Transverse colon (tissue), 4 donors: ENCODE results near the gene MAGI2. TPM values are rescaled to one million over a fixed set of nuclear protein-coding genes. Genes with fewer than 3 reads are reported as not detected.
"Not testable (repeated sequence)": the region's sequence is repeated elsewhere in the genome, so short reads cannot be mapped to it uniquely, and the experiment has no call there.

Experiments used
- DNase-seq: peaks from one replicate; pipeline ENCODE4 v3.0.0-alpha.2; 2019
- H3K27ac ChIP-seq, 4 donors: fragments of 200-600 bp; sonication (generic); 2 replicates each; pipeline ENCODE4 v1.5.1; 2016 to 2018; ENCODE audit warnings: inconsistent platforms in 4 of 4
- H3K27me3 ChIP-seq: fragments of 200-600 bp; sonication (generic); 2 replicates; pipeline ENCODE4 v1.5.1; 2017; ENCODE audit warnings: inconsistent platforms
- H3K36me3 ChIP-seq, 4 donors: fragments of 200-600 bp; sonication (generic); 2 replicates each; pipeline ENCODE4 v1.5.1; 2017 to 2019; ENCODE audit warnings: inconsistent platforms in 4 of 4
- H3K4me1 ChIP-seq, 4 donors: fragments of 200-600 bp; sonication (generic); 2 replicates each; pipeline ENCODE4 v1.5.1; 2017 to 2020; ENCODE audit warnings: inconsistent platforms in 4 of 4
- H3K4me3 ChIP-seq, 4 donors: fragments of 200-600 bp; sonication (generic); 1 replicate in 1 of 4; 2 replicates in 3 of 4; pipeline versions ENCODE4 v1.5.1 to v1.6.1; 2017 to 2019; ENCODE audit warnings: inconsistent platforms in 4 of 4
- H3K9me3 ChIP-seq, 2 donors: fragments of 200-600 bp; sonication (generic); 2 replicates each; pipeline ENCODE4 v1.5.1; 2017 to 2019; ENCODE audit warnings: inconsistent platforms in 2 of 2
- EP300 ChIP-seq: sonication (generic); formaldehyde crosslinking; IDR thresholded peaks from one replicate; pipeline ENCODE4 v1.6.1; 2017; ENCODE audit warnings: antibody characterized with exemption, low read depth
- POLR2A ChIP-seq: fragments of 450-650 bp; IDR thresholded peaks from one replicate; pipeline ENCODE4 v1.6.1; 2016; ENCODE audit warnings: antibody characterized with exemption, mild to moderate bottlenecking, moderate library complexity
- POLR2AphosphoS5 ChIP-seq, 3 donors: sonication (generic); formaldehyde crosslinking; IDR thresholded peaks; one replicate each; pipeline ENCODE4 v1.6.1; 2016; ENCODE audit warnings: antibody characterized with exemption in 3 of 3
- WGBS, 2 donors: methylation state at CpG; one replicate each; pipeline ENCODE4 v1.1.5; 2018; ENCODE audit warnings: low coverage in 1 of 2; 5-methylcytosine and 5-hydroxymethylcytosine counted together
- in situ Hi-C, 4 donors: fragments of 200-750 bp; cut with MboI; loops; one replicate each; pipeline versions ENCODE4 v1.15.0 to v1.15.1; 2017; ENCODE audit warnings: low sequenced_read_pairs in 3 of 4, low pct_ligation_motif_present in 1 of 4, low pct_unique_long_range_greater_than_20kb in 1 of 4
- intact Hi-C: fragments of 100-400 bp; cut with DNase I; formaldehyde crosslinking; loops from one replicate; pipeline ENCODE4 v1.15.1; 2023; ENCODE audit warnings: low total_unique reads
- total RNA-seq, 4 donors: library from RNA; depleted of rRNA; stranded (reverse); fragments of >200 nt; gene quantifications; one replicate each; pipeline ENCODE4 v1.1.0, GENCODE V29; 2016
- TF ChIP-seq, protein P1 (sequence below), 5 experiments: fragments of 200-600 bp in 3 of 5; fragments of 450-650 bp in 2 of 5; sonication (generic) in 3 of 5; IDR thresholded peaks; 1 replicate in 2 of 5; 2 replicates in 3 of 5; pipeline ENCODE4 v1.5.1; 2016 to 2017; ENCODE audit warnings: antibody characterized with exemption in 5 of 5, inconsistent platforms in 3 of 5, mild to moderate bottlenecking in 2 of 5, moderate library complexity in 1 of 5

Gene MAGI2
- total RNA-seq, 4 donors from 2014 or later: 1.6 to 9.7 (median 4.1) TPM

DNA sequence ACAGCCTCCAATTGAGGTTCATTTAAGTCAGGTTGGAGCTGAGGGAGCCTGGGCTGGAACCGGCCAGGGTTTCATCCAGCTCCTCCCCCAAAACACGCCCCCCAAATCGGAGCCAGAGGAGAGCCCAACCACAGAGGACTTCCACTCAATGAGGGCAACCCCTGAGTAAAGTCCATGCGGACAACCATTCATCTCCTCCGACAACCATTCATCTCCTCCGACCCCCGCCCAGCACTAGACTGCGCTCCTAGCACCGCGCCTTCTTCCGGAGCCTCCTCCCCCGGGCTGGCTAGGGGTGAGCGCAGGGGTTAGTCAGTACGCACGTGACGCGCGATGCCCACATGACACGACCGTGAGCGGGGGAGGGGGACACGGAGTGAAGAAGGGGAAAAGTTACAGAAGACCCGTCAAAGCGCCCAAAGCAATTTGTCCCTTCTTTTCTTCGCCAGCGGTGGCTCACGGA is 1.4 kb downstream of the MAGI2 start:
- intact Hi-C loops (no loop called here), in situ Hi-C loops (no loop called here)
- H3K4me1 ChIP-seq: peaks cover 0 to 20% (median 0%) of the 10 kb centered on the region in 4 donors
- TF ChIP-seq, protein P1, sequence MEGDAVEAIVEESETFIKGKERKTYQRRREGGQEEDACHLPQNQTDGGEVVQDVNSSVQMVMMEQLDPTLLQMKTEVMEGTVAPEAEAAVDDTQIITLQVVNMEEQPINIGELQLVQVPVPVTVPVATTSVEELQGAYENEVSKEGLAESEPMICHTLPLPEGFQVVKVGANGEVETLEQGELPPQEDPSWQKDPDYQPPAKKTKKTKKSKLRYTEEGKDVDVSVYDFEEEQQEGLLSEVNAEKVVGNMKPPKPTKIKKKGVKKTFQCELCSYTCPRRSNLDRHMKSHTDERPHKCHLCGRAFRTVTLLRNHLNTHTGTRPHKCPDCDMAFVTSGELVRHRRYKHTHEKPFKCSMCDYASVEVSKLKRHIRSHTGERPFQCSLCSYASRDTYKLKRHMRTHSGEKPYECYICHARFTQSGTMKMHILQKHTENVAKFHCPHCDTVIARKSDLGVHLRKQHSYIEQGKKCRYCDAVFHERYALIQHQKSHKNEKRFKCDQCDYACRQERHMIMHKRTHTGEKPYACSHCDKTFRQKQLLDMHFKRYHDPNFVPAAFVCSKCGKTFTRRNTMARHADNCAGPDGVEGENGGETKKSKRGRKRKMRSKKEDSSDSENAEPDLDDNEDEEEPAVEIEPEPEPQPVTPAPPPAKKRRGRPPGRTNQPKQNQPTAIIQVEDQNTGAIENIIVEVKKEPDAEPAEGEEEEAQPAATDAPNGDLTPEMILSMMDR (IDR thresholded peaks at IDR 0.05): no peak
- TF ChIP-seq POLR2AphosphoS5 (IDR thresholded peaks at IDR 0.05) (peak; percentile 51 to 84 (median 72)), POLR2A (peak; percentile 38), EP300 (no peak)
- no peaks in the 10 kb centered on the region for H3K36me3 ChIP-seq
- peak overlapping the region; percentile 87 to 93 (median 88) for H3K27ac ChIP-seq
- 11% methylated on average over 27 of the region's 27 CpGs; no CpG with 5 or more reads in 1 of the 2 donors for WGBS, 2 donors
- no peaks in the 10 kb centered on the region for H3K9me3 ChIP-seq
- peaks cover 36% of the 10 kb centered on the region for H3K27me3 ChIP-seq
- DNase-seq: peak; percentile 60
- peak overlapping the region; percentile 47 to 68 (median 54) for H3K4me3 ChIP-seq

GRCh38 chr7:79451580-79451979 is 1.9 kb downstream of the MAGI2 start:
- Histone ChIP-seq H3K4me1 (peaks cover 0 to 20% (median 0%) of the 10 kb centered on the region in 4 donors), H3K36me3 (no peaks in the 10 kb centered on the region), H3K4me3 (peak overlapping the region in 3 of 4 donors; percentile 47 to 60 (median 49)), H3K27me3 (peaks cover 36% of the 10 kb centered on the region), H3K9me3 (no peaks in the 10 kb centered on the region), H3K27ac (peak overlapping the region; percentile 87 to 93 (median 88))
- intact Hi-C loops: no loop called here
- TF ChIP-seq POLR2A (no peak), EP300 (no peak), POLR2AphosphoS5 (IDR thresholded peaks at IDR 0.05) (no peak)
- TF ChIP-seq, protein P1 (IDR thresholded peaks at IDR 0.05): no peak
- 46 to 48% methylated on average over 8 of the region's 8 CpGs for WGBS, 2 donors
- in situ Hi-C loops: no loop called here
- DNase-seq: no peak

DNA sequence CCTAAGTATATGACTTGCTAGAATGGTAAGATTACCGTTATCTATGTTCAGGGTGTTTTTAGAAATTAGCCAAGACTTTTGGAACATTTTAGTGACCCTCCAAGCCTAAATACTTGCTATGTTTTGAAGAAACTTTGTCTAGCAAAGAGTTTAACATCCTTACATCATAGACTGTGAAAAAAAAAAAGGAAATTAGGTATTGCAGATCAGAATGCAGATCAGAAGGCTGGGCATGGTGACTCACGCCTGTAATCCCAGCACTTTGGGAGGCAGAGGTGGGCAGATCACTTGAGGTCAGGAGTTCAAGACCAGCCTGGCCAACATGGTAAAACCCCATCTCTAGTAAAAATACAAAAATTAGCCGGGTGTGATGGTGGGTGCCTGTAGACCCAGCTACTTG is 10.7 kb downstream of the MAGI2 start:
- H3K9me3 ChIP-seq, H3K27ac ChIP-seq, H3K27me3 ChIP-seq, in situ Hi-C loops, H3K4me1 ChIP-seq, H3K4me3 ChIP-seq, DNase-seq, intact Hi-C loops, H3K36me3 ChIP-seq: not testable (repeated sequence)
- 65 to 72% methylated on average over 2 to 3 of the region's 3 CpGs for WGBS, 2 donors

DNA sequence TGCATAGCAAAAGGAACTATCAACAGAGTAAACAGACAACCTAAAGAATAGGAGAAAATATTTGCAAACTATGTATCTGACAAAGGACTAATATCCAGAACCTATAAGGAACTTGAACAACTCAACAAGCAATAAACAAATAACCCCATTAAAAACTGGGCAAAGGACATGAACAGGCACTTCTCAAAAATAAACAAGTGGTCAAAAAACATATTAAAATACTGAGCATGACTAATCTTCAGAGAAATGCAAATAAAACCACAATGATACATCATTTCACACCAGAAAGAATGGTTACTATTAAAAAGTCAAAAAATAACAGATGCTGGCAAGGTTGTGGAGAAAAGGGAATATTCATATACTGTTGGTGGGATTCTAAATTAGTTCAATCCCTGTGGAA is 17.1 kb downstream of the MAGI2 start:
- Histone ChIP-seq H3K4me1 (no peaks in the 10 kb centered on the region), H3K27me3 (no peaks in the 10 kb centered on the region), H3K27ac (no peak overlapping the region), H3K4me3 (no peak overlapping the region), H3K9me3 (no peaks in the 10 kb centered on the region), H3K36me3 (no peaks in the 10 kb centered on the region)
- DNase-seq: no peak
- intact Hi-C loops (no loop called here), in situ Hi-C loops (no loop called here)
- TF ChIP-seq POLR2AphosphoS5 (IDR thresholded peaks at IDR 0.05) (no peak), POLR2A (no peak), EP300 (no peak)
- TF ChIP-seq, protein P1 (IDR thresholded peaks at IDR 0.05): no peak

- TF ChIP-seq POLR2A (no peak), EP300 (no peak), POLR2AphosphoS5 (IDR thresholded peaks at IDR 0.05) (no peak)
- TF ChIP-seq, protein P1 (IDR thresholded peaks at IDR 0.05): no peak
- Histone ChIP-seq H3K4me1 (no peaks in the 10 kb centered on the region), H3K27me3 (no peaks in the 10 kb centered on the region), H3K27ac (no peak overlapping the region), H3K9me3 (no peaks in the 10 kb centered on the region), H3K36me3 (no peaks in the 10 kb centered on the region), H3K4me3 (no peak overlapping the region)
- in situ Hi-C loops: no loop called here
- no peak for DNase-seq
- intact Hi-C loops: no loop called here
- 7 to 50% methylated on average over 1 of the region's 1 CpG for WGBS, 2 donors
These were observed 18.6 kb downstream of the MAGI2 start for GRCh38 chr7:79434867-79435266.
